Glutamatergic neuron (in vitro differentiated cells): ENCODE data around the gene ACOXL. TPM values are rescaled to one million over a fixed set of nuclear protein-coding genes. Genes with fewer than 3 reads are reported as not detected.

Experiments used
- DNase-seq: peaks from one replicate; pipeline ENCODE4 v3.0.0; 2022
- H3K27ac Mint-ChIP-seq: one replicate; pipeline ENCODE4 v1.8.0; 2020; ENCODE audit warnings: mild to moderate bottlenecking, mixed read lengths, inconsistent platforms; ENCODE audit not compliant: unreplicated experiment
- H3K27me3 Mint-ChIP-seq: one replicate; pipeline ENCODE4 v1.8.0; 2020; ENCODE audit warnings: mild to moderate bottlenecking, moderate library complexity, mixed read lengths, inconsistent platforms; ENCODE audit not compliant: unreplicated experiment
- H3K36me3 Mint-ChIP-seq: one replicate; pipeline ENCODE4 v1.8.0; 2020; ENCODE audit warnings: mild to moderate bottlenecking, mixed read lengths, inconsistent platforms; ENCODE audit not compliant: unreplicated experiment
- H3K4me1 Mint-ChIP-seq: one replicate; pipeline ENCODE4 v1.8.0; 2020; ENCODE audit warnings: mild to moderate bottlenecking, low read depth, mixed read lengths, inconsistent platforms; ENCODE audit not compliant: unreplicated experiment
- H3K4me3 Mint-ChIP-seq: one replicate; pipeline ENCODE4 v1.8.0; 2020; ENCODE audit warnings: mild to moderate bottlenecking, mixed read lengths, inconsistent platforms; ENCODE audit not compliant: unreplicated experiment
- H3K9me3 Mint-ChIP-seq: one replicate; pipeline ENCODE4 v1.8.0; 2020; ENCODE audit warnings: mild to moderate bottlenecking, moderate library complexity, mixed read lengths, inconsistent platforms; ENCODE audit not compliant: unreplicated experiment
- CTCF ChIP-seq: fragments of 200-600 bp; sonication (generic); IDR thresholded peaks from one replicate; pipeline ENCODE4 v1.5.0; 2021; ENCODE audit not compliant: partially characterized antibody, unreplicated experiment
- total RNA-seq: library from RNA; stranded (reverse); fragmentation: NEBNext Ultra II Directional; extraction: Animal tissue kit (Norgen Biotek cat#: 25700); gene quantifications from one replicate; pipeline ENCODE4 v1.2.1, GENCODE V29; 2021; ENCODE audit not compliant: unreplicated experiment

Gene ACOXL
- total RNA-seq, 1 donor from 2014 or later, result 1.4 TPM

- no peak for TF ChIP-seq CTCF
- Mint-ChIP-seq H3K27ac (no peak overlapping the region), H3K9me3 (peaks cover 2% of the 10 kb centered on the region), H3K4me1 (no peaks in the 10 kb centered on the region), H3K36me3 (no peaks in the 10 kb centered on the region), H3K4me3 (no peak overlapping the region), H3K27me3 (no peaks in the 10 kb centered on the region)
- DNase-seq, result no peak
These were observed 58.5 kb downstream of the ACOXL start for GRCh38 chr2:110790907-110791306.

- H3K27me3 Mint-ChIP-seq, result no peaks in the 10 kb centered on the region
- H3K36me3 Mint-ChIP-seq, result no peaks in the 10 kb centered on the region
- H3K27ac Mint-ChIP-seq, result no peak overlapping the region
- H3K4me3 Mint-ChIP-seq, result no peak overlapping the region
- TF ChIP-seq CTCF, result no peak
- DNase-seq, result no peak
- no peaks in the 10 kb centered on the region for H3K4me1 Mint-ChIP-seq
- H3K9me3 Mint-ChIP-seq, result peaks cover 2% of the 10 kb centered on the region
These were observed 59.1 kb downstream of the ACOXL start for GRCh38 chr2:110791435-110791834.

- no peak overlapping the region for H3K27ac Mint-ChIP-seq
- no peaks in the 10 kb centered on the region for H3K4me1 Mint-ChIP-seq
- H3K27me3 Mint-ChIP-seq, result no peaks in the 10 kb centered on the region
- TF ChIP-seq CTCF, result no peak
- peaks cover 2% of the 10 kb centered on the region for H3K9me3 Mint-ChIP-seq
- H3K4me3 Mint-ChIP-seq, result no peak overlapping the region
- no peak for DNase-seq
- H3K36me3 Mint-ChIP-seq, result no peaks in the 10 kb centered on the region
These were observed 60.7 kb downstream of the ACOXL start for GRCh38 chr2:110793034-110793433.

GRCh38 chr2:110794390-110794789 is 62.0 kb downstream of the ACOXL start:
- peaks cover 4% of the 10 kb centered on the region for H3K9me3 Mint-ChIP-seq
- no peak for DNase-seq
- no peaks in the 10 kb centered on the region for H3K4me1 Mint-ChIP-seq
- no peak for TF ChIP-seq CTCF
- H3K27ac Mint-ChIP-seq, result no peak overlapping the region
- H3K4me3 Mint-ChIP-seq, result no peak overlapping the region
- H3K36me3 Mint-ChIP-seq, result no peaks in the 10 kb centered on the region
- peaks cover 3% of the 10 kb centered on the region for H3K27me3 Mint-ChIP-seq

- Mint-ChIP-seq H3K36me3 (no peaks in the 10 kb centered on the region), H3K4me1 (no peaks in the 10 kb centered on the region), H3K4me3 (no peak overlapping the region), H3K27ac (no peak overlapping the region), H3K27me3 (peaks cover 3% of the 10 kb centered on the region), H3K9me3 (peaks cover 5% of the 10 kb centered on the region)
- TF ChIP-seq CTCF, result no peak
- no peak for DNase-seq
These were observed 62.6 kb downstream of the ACOXL start for GRCh38 chr2:110794951-110795350.
